ENCODE results near the gene STN1.

The STN1 gene

GRCh38 chr10:103918053-103918846, at the start of gene STN1:
Gene STN1, minus strand, starts transcription at chr10:103918184. Its CDS starts 590 bp downstream, at chr10:103917594.
- in situ Hi-C loops (cut with HindIII; ENCODE audit: low sequenced_read_pairs), result loop anchor here (10.0 kb wide), 1 partner anchor 57 kb away; no protein-coding TSS in a partner anchor

GRCh38 chr10:103967448-103968071, 49.6 kb upstream of the STN1 start:
- in situ Hi-C loops (cut with HindIII; ENCODE audit: low sequenced_read_pairs), result loop anchor here (5.0 kb wide), 1 partner anchor 75 kb away; no protein-coding TSS in a partner anchor

- in situ Hi-C loops (cut with HindIII; ENCODE audit: low sequenced_read_pairs), result loop anchor here (5.0 kb wide), 1 partner anchor 75 kb away; no protein-coding TSS in a partner anchor
Measured at GRCh38 chr10:103966671-103967447, 48.9 kb upstream of the STN1 start, which contains the start of gene SLK. Gene SLK, plus strand, starts transcription at chr10:103967140. Its CDS starts 606 bp downstream, at chr10:103967746.

- in situ Hi-C loops (cut with HindIII; ENCODE audit: low sequenced_read_pairs), result no loop called here
Measured at GRCh38 chr10:103960103-103960502, 42.1 kb upstream of the STN1 start.

- in situ Hi-C loops (cut with HindIII; ENCODE audit: low sequenced_read_pairs), result no loop called here
Measured at GRCh38 chr10:103958996-103959395, 41.0 kb upstream of the STN1 start.

- in situ Hi-C loops (cut with HindIII; ENCODE audit: low sequenced_read_pairs), result no loop called here
Measured at GRCh38 chr10:103954543-103954942, 36.6 kb upstream of the STN1 start.

- in situ Hi-C loops (cut with HindIII; ENCODE audit: low sequenced_read_pairs), result no loop called here
Measured at GRCh38 chr10:103951942-103952341, 34.0 kb upstream of the STN1 start.

GRCh38 chr10:103951183-103951582, 33.2 kb upstream of the STN1 start:
- in situ Hi-C loops (cut with HindIII; ENCODE audit: low sequenced_read_pairs), result no loop called here

- in situ Hi-C loops (cut with HindIII; ENCODE audit: low sequenced_read_pairs), result no loop called here
Measured at GRCh38 chr10:103949728-103950127, 31.7 kb upstream of the STN1 start.

- in situ Hi-C loops (cut with HindIII; ENCODE audit: low sequenced_read_pairs), result no loop called here
Measured at GRCh38 chr10:103947799-103948516, 30.0 kb upstream of the STN1 start.

- in situ Hi-C loops (cut with HindIII; ENCODE audit: low sequenced_read_pairs), result no loop called here
Measured at GRCh38 chr10:103942866-103943265, 24.9 kb upstream of the STN1 start.

- in situ Hi-C loops (cut with HindIII; ENCODE audit: low sequenced_read_pairs), result no loop called here
Measured at GRCh38 chr10:103941801-103942200, 23.8 kb upstream of the STN1 start.

- in situ Hi-C loops (cut with HindIII; ENCODE audit: low sequenced_read_pairs), result no loop called here
Measured at GRCh38 chr10:103939522-103939921, 21.5 kb upstream of the STN1 start.

- in situ Hi-C loops (cut with HindIII; ENCODE audit: low sequenced_read_pairs), result no loop called here
Measured at GRCh38 chr10:103936022-103936421, 18.0 kb upstream of the STN1 start.

- in situ Hi-C loops (cut with HindIII; ENCODE audit: low sequenced_read_pairs), result no loop called here
Measured at GRCh38 chr10:103934308-103934707, 16.3 kb upstream of the STN1 start.

- in situ Hi-C loops (cut with HindIII; ENCODE audit: low sequenced_read_pairs), result no loop called here
Measured at GRCh38 chr10:103933557-103934121, 15.7 kb upstream of the STN1 start.

- in situ Hi-C loops (cut with HindIII; ENCODE audit: low sequenced_read_pairs), result no loop called here
Measured at GRCh38 chr10:103932971-103933370, 15.0 kb upstream of the STN1 start.

GRCh38 chr10:103932271-103932670, 14.3 kb upstream of the STN1 start:
- in situ Hi-C loops (cut with HindIII; ENCODE audit: low sequenced_read_pairs), result no loop called here

GRCh38 chr10:103931603-103932002, 13.6 kb upstream of the STN1 start:
- in situ Hi-C loops (cut with HindIII; ENCODE audit: low sequenced_read_pairs), result no loop called here

- in situ Hi-C loops (cut with HindIII; ENCODE audit: low sequenced_read_pairs), result no loop called here
Measured at GRCh38 chr10:103930881-103931280, 12.9 kb upstream of the STN1 start.

Data from endothelial cell of hepatic sinusoid (primary cell).